CD4-positive, alpha-beta T cell treated with Interleukin-4 for 4 hours (primary cell): ENCODE measurements around the gene CASZ1.

Experiments used
- DNase-seq: peaks from one replicate; pipeline ENCODE4 v3.0.0-alpha.2; 2020

CASZ1 gene

GRCh38 chr1:10744029-10744428 lies 52.4 kb downstream of the CASZ1 start:
- no peak for DNase-seq

GRCh38 chr1:10741696-10742095 lies 54.8 kb downstream of the CASZ1 start:
- DNase-seq, result no peak

- no peak for DNase-seq
Observed at GRCh38 chr1:10740123-10740522, 56.3 kb downstream of the CASZ1 start.

- no peak for DNase-seq
Observed at GRCh38 chr1:10739589-10739988, 56.9 kb downstream of the CASZ1 start.

GRCh38 chr1:10738061-10739058 lies 58.1 kb downstream of the CASZ1 start:
- no peak for DNase-seq

- DNase-seq, result no peak
Observed at GRCh38 chr1:10737651-10738050, 58.8 kb downstream of the CASZ1 start.

- DNase-seq, result no peak
Observed at GRCh38 chr1:10736634-10737586, 59.5 kb downstream of the CASZ1 start.

GRCh38 chr1:10735563-10736305 lies 60.7 kb downstream of the CASZ1 start:
- no peak for DNase-seq

- DNase-seq, result no peak
Observed at GRCh38 chr1:10734962-10735544, 61.4 kb downstream of the CASZ1 start.

- no peak for DNase-seq
Observed at GRCh38 chr1:10734375-10734774, 62.1 kb downstream of the CASZ1 start.

GRCh38 chr1:10733474-10734366 lies 62.7 kb downstream of the CASZ1 start:
- DNase-seq, result no peak

GRCh38 chr1:10730985-10731384 lies 65.5 kb downstream of the CASZ1 start:
- DNase-seq, result no peak

- no peak for DNase-seq
Observed at GRCh38 chr1:10728595-10729410, 67.6 kb downstream of the CASZ1 start.

GRCh38 chr1:10727751-10728232 lies 68.7 kb downstream of the CASZ1 start:
- DNase-seq, result no peak

- no peak for DNase-seq
Observed at GRCh38 chr1:10726355-10726754, 70.1 kb downstream of the CASZ1 start.

GRCh38 chr1:10724948-10725847 lies 71.2 kb downstream of the CASZ1 start:
- no peak for DNase-seq

GRCh38 chr1:10724511-10724910 lies 71.9 kb downstream of the CASZ1 start:
- DNase-seq, result no peak

GRCh38 chr1:10724052-10724494 lies 72.4 kb downstream of the CASZ1 start:
- no peak for DNase-seq

- no peak for DNase-seq
Observed at GRCh38 chr1:10723317-10723716, 73.1 kb downstream of the CASZ1 start.
